ENCODE data around the gene RNF208. TPM values are rescaled to one million over a fixed set of nuclear protein-coding genes. Genes with fewer than 3 reads are reported as not detected.

Gene RNF208
- total RNA-seq, 1 donor from 2014 or later: 26.0 TPM

DNA sequence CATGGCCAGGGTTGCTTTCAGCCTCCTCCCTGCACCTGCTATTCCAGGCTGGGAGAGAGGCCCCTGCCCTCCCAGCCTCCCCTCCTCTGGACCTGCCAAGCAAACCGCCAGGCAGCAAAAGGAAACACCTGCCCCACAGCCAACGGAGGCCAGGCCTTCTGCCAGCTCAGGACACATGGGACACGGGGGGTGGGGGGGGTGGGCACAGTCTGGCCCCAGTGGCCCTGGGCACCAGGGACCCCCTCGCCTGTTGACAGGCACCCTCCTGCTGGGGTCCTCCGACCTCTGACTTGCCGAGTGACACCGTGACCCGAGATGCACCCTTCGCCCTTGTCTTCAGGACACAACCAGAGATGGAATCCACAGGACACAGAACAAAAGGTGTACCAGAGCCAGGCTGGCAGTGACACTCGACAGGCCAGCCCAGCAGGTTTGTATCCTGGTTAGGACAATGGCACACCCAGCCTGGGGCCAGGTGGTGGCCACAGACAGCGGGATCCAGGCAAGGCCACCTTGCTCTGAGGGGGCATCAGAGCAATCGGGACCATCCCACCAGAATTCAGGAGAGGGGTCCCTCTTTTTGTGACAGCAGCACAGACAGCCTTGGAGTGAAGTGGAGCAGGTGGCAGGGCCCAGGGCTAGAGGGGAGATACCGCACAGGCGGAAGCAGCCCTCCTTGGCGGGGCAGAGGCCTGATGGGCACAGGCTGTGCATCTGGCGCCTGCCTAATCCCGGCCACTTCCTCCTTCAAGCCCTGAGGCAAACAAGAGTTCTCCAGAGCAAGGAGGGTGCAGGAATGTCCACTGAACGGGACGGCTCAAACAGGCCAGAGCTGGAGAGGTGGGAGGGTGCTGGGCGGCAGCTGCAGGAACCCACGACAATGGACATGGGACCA lies 48.9 kb downstream of the RNF208 start:
- DNase-seq (ENCODE audit: missing footprints): no peak
- intact Hi-C loops (cut with DNase I): no loop called here
- no peak for ATAC-seq

DNA sequence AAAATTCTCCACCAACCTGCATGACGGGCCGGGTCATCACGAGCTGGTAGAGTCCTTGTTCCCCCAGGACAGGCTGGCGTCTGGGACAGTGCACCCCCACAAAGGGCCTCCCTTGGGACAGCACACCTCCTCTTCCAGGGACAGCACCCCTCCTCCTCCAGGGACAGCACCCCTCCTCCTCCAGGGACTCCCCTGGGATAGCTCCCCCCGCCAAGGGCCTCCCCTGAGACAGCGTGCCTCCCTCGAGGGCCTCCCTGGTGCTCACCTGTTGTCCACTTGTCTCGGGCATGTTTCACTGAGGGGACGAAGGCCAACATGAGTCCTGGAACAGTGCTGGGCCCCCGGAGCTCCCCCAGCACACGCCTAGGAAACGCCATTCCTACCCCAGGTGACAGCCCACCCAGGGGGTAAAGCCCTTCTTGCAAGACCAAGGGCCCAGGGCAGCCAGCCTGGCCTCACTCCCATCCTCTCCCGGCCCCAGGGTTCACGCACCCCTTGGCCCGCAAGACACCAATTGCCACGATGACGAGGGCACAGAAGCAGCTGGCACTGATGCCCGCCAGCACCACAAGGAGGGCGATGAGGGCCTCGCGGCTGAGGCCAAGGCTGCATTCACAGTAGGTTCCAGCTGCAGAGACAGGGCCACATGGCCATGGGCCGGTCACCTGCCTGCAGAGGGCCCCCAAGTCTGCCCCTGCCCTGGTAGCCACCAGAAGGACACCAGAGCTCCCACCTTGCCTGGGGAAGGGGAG lies 50.7 kb downstream of the RNF208 start:
- DNase-seq (ENCODE audit: missing footprints) (no peak), ATAC-seq (no peak)
- intact Hi-C loops (cut with DNase I): no loop called here

DNA sequence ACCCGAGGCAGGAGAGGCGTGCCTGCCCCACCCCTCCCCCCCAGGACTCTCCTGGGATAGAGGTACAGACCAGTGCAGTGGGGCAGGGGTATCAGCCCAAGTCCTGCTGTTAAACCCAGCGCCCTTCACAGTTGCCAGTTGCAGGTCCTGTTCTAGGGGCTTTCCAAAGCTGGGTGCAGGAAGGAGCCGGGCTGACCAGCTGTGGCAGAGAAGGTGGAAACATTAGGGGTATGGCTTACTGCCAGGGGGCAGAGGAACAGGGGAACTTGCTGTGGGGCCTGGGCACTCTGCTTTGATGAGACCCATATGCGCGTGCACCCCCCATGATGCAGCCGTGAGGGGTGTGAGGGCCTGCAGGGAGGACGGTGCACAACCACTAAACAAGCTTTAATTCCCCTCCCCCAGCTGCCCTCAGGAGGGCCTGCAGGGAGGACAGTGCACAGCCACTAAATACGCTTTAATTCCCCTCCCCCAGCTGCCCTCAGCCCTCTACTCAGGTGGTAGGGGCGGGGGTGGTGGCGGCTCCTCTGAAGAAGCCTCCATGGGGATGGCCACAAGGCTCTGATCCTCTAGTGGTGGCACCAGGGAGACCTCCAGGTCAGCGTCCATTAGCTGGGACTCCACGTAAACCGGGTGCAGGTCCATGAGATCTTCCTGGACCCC lies 51.4 kb downstream of the RNF208 start:
- no peak for ATAC-seq
- intact Hi-C loops (cut with DNase I): no loop called here
- DNase-seq (ENCODE audit: missing footprints): no peak

Other genes starting within 250 kb of the RNF208 start
- gene PTGDS, start 244.7 kb downstream of the RNF208 start, total RNA-seq: 6,282 TPM
- gene LCNL1, start 239.2 kb downstream of the RNF208 start, total RNA-seq: 8.6 TPM
- gene PAXX, start 229.8 kb downstream of the RNF208 start, total RNA-seq: 26.9 TPM
- 1.1 TPM for gene CLIC3, start 225.7 kb downstream of the RNF208 start, total RNA-seq
- 28.2 TPM for gene ABCA2, start 194.0 kb downstream of the RNF208 start, total RNA-seq
- gene FUT7, start 190.2 kb downstream of the RNF208 start, total RNA-seq: 0.11 TPM
- gene NPDC1, start 176.1 kb downstream of the RNF208 start, total RNA-seq: 69.0 TPM
- gene ENTPD2, start 168.2 kb downstream of the RNF208 start, total RNA-seq: 2.7 TPM
- 0.22 TPM for gene SAPCD2, start 151.7 kb downstream of the RNF208 start, total RNA-seq
- 13.6 TPM for gene UAP1L1, start 144.7 kb downstream of the RNF208 start, total RNA-seq
- 20.4 TPM for gene MAN1B1, start 135.3 kb downstream of the RNF208 start, total RNA-seq
- gene DPP7, start 107.5 kb downstream of the RNF208 start, total RNA-seq: 143 TPM
- not detected for gene GRIN1, start 83.1 kb downstream of the RNF208 start, total RNA-seq
- not detected for gene LRRC26, start 52.2 kb downstream of the RNF208 start, total RNA-seq
- not detected for gene TMEM210, start 50.2 kb downstream of the RNF208 start, total RNA-seq
- gene ANAPC2, start 33.7 kb downstream of the RNF208 start, total RNA-seq: 35.0 TPM
- 70.7 TPM for gene SSNA1, start 33.6 kb downstream of the RNF208 start, total RNA-seq
- 27.9 TPM for gene TPRN, start 21.5 kb downstream of the RNF208 start, total RNA-seq
- gene TMEM203, start 16.6 kb downstream of the RNF208 start, total RNA-seq: 44.6 TPM
- 5.9 TPM for gene NDOR1, start 16.5 kb downstream of the RNF208 start, total RNA-seq
- gene CYSRT1, start 2.9 kb upstream of the RNF208 start, total RNA-seq: not detected
- not detected for gene RNF224, start 5.3 kb upstream of the RNF208 start, total RNA-seq
- not detected for gene SLC34A3, start 8.7 kb upstream of the RNF208 start, total RNA-seq
- gene TUBB4B, start 19.0 kb upstream of the RNF208 start, total RNA-seq: 620 TPM
- gene STPG3, start 29.0 kb upstream of the RNF208 start, total RNA-seq: 1.4 TPM
- 37.9 TPM for gene NELFB, start 33.1 kb upstream of the RNF208 start, total RNA-seq
- 16.5 TPM for gene TOR4A, start 55.5 kb upstream of the RNF208 start, total RNA-seq
- 4.7 TPM for gene NRARP, start 80.0 kb upstream of the RNF208 start, total RNA-seq
- 6.8 TPM for gene EXD3, start 200.9 kb upstream of the RNF208 start, total RNA-seq
- 2.2 TPM for gene NOXA1, start 201.2 kb upstream of the RNF208 start, total RNA-seq
- gene ENTPD8, start 219.1 kb upstream of the RNF208 start, total RNA-seq: not detected
- gene NSMF, start 237.1 kb upstream of the RNF208 start, total RNA-seq: 11.5 TPM

Data from Right ventricle myocardium inferior (tissue), 1 donor.